Fibroblast of lung (primary cell): ENCODE data around the gene TSPAN9. TPM values are rescaled to one million over a fixed set of nuclear protein-coding genes. Genes with fewer than 3 reads are reported as not detected.
A peak's percentile ranks its signal among the peaks of the same experiment; 100 is the strongest.

Experiments used
- DNase-seq, 2 donors: peaks; one replicate each; pipeline versions ENCODE4 v3.0.0 to v3.0.0-alpha.2; 2010; ENCODE audit warnings: low read depth in 2 of 2
- H2AFZ ChIP-seq: 2 replicates; pipeline ENCODE4 v1.5.1; 2012; ENCODE audit warnings: low read length, control low read depth, inconsistent platforms
- H3K27ac ChIP-seq: 2 replicates; pipeline ENCODE4 v1.5.1; 2011; ENCODE audit warnings: low read length, control low read depth; ENCODE audit not compliant: insufficient read depth
- H3K27me3 ChIP-seq: 2 replicates; pipeline ENCODE4 v1.5.1; 2011; ENCODE audit warnings: mild to moderate bottlenecking, low read length; ENCODE audit not compliant: control insufficient read depth, insufficient read depth
- H3K36me3 ChIP-seq: 2 replicates; pipeline ENCODE4 v1.5.1; 2011; ENCODE audit warnings: low read length; ENCODE audit not compliant: control insufficient read depth, insufficient read depth
- H3K4me1 ChIP-seq: 2 replicates; pipeline ENCODE4 v1.5.1; 2011; ENCODE audit warnings: low read length; ENCODE audit not compliant: control insufficient read depth, insufficient read depth; ENCODE audit errors: extremely low read depth
- H3K4me2 ChIP-seq: 2 replicates; pipeline ENCODE4 v1.5.1; 2011; ENCODE audit warnings: low read length, control low read depth; ENCODE audit not compliant: insufficient read depth; ENCODE audit errors: extremely low read depth
- H3K4me3 ChIP-seq, 4 experiments: fragments of 200-600 bp in 1 of 4; sonication (generic) in 1 of 4; replicated peaks in 1 of 4; 2 replicates each; pipeline ENCODE4 v1.5.1; 2011 to 2016; ENCODE audit warnings: low read length in 4 of 4, low read depth in 3 of 4, mild to moderate bottlenecking in 3 of 4, control low read depth in 2 of 4, inconsistent platforms in 1 of 4, mixed read lengths in 1 of 4; ENCODE audit not compliant: insufficient read depth in 1 of 4; ENCODE audit errors: control extremely low read depth in 1 of 4
- H3K79me2 ChIP-seq: 2 replicates; pipeline ENCODE4 v1.5.1; 2012; ENCODE audit warnings: mild to moderate bottlenecking, low read length, inconsistent platforms; ENCODE audit not compliant: control insufficient read depth, insufficient read depth
- H3K9ac ChIP-seq: 2 replicates; pipeline ENCODE4 v1.5.1; 2011; ENCODE audit warnings: mild to moderate bottlenecking, low read length, control low read depth; ENCODE audit not compliant: insufficient read depth
- H3K9me3 ChIP-seq: 2 replicates; pipeline ENCODE4 v1.5.1; 2012; ENCODE audit warnings: low read depth, low read length; ENCODE audit not compliant: control insufficient read depth, insufficient read depth
- H4K20me1 ChIP-seq: 2 replicates; pipeline ENCODE4 v1.5.1; 2011; ENCODE audit warnings: low read length; ENCODE audit not compliant: control insufficient read depth, insufficient read depth; ENCODE audit errors: extremely low read depth
- CTCF ChIP-seq, 2 donors: IDR thresholded peaks in 1 of 2; conservative IDR thresholded peaks in 1 of 2; 1 replicate in 1 of 2; 2 replicates in 1 of 2; pipeline ENCODE4 v1.5.1; 2011 to 2012; ENCODE audit warnings: low read length in 2 of 2, control low read depth in 1 of 2, inconsistent platforms in 1 of 2, low read depth in 1 of 2, mild to moderate bottlenecking in 1 of 2
- EZH2 ChIP-seq: IDR thresholded peaks from 2 replicates; pipeline ENCODE4 v1.5.1; 2012; ENCODE audit warnings: low read length, control low read depth, mild to moderate bottlenecking; ENCODE audit errors: missing control alignments
- polyA plus RNA-seq, 2 donors: library from polyadenylated mRNA; depleted of rRNA in 1 of 2; stranded (reverse) in 1 of 2; unstranded in 1 of 2; fragments of >200 nt; gene quantifications; 2 replicates each; pipeline ENCODE4 v1.2.1, GENCODE V29; 2011 to 2012; ENCODE audit warnings: missing spikeins in 1 of 2
- total RNA-seq: library from RNA; depleted of rRNA; stranded (reverse); fragments of >200 nt; gene quantifications from 2 replicates; pipeline ENCODE4 v1.2.1, GENCODE V29; 2014

TSPAN9 gene
- total and polyA plus RNA-seq, 2 donors (not counting 1 experiment from before 2014, with no cell fraction given) = 31.1 to 35.2 TPM

DNA sequence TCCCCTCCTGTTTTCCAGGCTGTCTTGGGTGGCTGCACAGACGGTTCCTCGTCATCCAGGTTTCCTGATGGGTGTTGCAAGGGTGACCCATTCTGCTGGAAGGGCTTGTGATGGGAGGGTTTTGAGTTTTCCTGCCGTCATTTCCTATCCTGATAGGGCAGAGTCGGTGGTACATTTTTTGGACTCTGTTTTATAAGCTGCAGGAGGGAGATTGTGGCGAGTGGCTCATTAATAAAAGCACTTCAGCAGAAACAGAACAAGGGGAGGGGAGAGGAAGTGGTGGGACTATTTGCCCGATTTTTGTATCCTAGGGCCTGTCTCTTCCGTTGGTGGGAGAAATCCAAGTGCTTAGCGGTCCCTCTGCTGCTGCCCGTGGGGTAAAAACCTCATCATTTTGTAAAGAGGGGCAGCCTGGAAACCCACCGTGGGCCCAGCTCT lies 40.0 kb downstream of the TSPAN9 start:
- Histone ChIP-seq H3K9me3 (no peaks in the 10 kb centered on the region), H4K20me1 (no peaks in the 10 kb centered on the region), H3K36me3 (no peaks in the 10 kb centered on the region), H2AFZ (no peak overlapping the region), H3K4me1 (peaks cover 12% of the 10 kb centered on the region), H3K4me3 (peak overlapping the region in 1 of 4 experiments; percentile 8), H3K79me2 (no peaks in the 10 kb centered on the region), H3K27me3 (no peaks in the 10 kb centered on the region), H3K4me2 (peak overlapping the region; percentile 7), H3K27ac (peak overlapping the region; percentile 3), H3K9ac (no peak overlapping the region)
- peak; percentile 75 to 95 for DNase-seq
- TF ChIP-seq EZH2 (no peak), CTCF (conservative IDR thresholded peaks at IDR 0.05 in 1 of 2, IDR thresholded peaks at IDR 0.05 in 1 of 2; ENCODE audit: low read depth in 1 of 2, low read length in 2 of 2) (no peak)

- Histone ChIP-seq H3K4me3 (peak overlapping the region in 1 of 4 experiments; percentile 8), H3K27ac (peak overlapping the region; percentile 60), H3K4me1 (peaks cover 14% of the 10 kb centered on the region)
Observed at GRCh38 chr12:3117591-3118015, 40.4 kb downstream of the TSPAN9 start.

GRCh38 chr12:3119192-3119755 lies 42.1 kb downstream of the TSPAN9 start:
- Histone ChIP-seq H3K27ac (no peak overlapping the region), H3K4me1 (peaks cover 26% of the 10 kb centered on the region), H3K4me2 (no peak overlapping the region), H3K36me3 (no peaks in the 10 kb centered on the region), H3K9ac (no peak overlapping the region), H3K9me3 (no peaks in the 10 kb centered on the region), H3K4me3 (no peak overlapping the region), H2AFZ (no peak overlapping the region), H4K20me1 (no peaks in the 10 kb centered on the region), H3K79me2 (no peaks in the 10 kb centered on the region), H3K27me3 (no peaks in the 10 kb centered on the region)
- TF ChIP-seq CTCF (conservative IDR thresholded peaks at IDR 0.05 in 1 of 2, IDR thresholded peaks at IDR 0.05 in 1 of 2; ENCODE audit: low read depth in 1 of 2, low read length in 2 of 2) (no peak), EZH2 (no peak)
- DNase-seq = no peak

More at GRCh38 chr12:3117591-3118015, 40.4 kb downstream of the TSPAN9 start:
- no peak overlapping the region for H2AFZ ChIP-seq
- no peaks in the 10 kb centered on the region for H3K79me2 ChIP-seq
- peak; percentile 85 to 96 for DNase-seq
- no peak overlapping the region for H3K9ac ChIP-seq
- no peaks in the 10 kb centered on the region for H3K36me3 ChIP-seq
- H3K27me3 ChIP-seq = no peaks in the 10 kb centered on the region
- TF ChIP-seq EZH2 (no peak), CTCF (conservative IDR thresholded peaks at IDR 0.05 in 1 of 2, IDR thresholded peaks at IDR 0.05 in 1 of 2; ENCODE audit: low read depth in 1 of 2, low read length in 2 of 2) (no peak)
- no peaks in the 10 kb centered on the region for H4K20me1 ChIP-seq
- peak overlapping the region; percentile 7 for H3K4me2 ChIP-seq
- H3K9me3 ChIP-seq = no peaks in the 10 kb centered on the region
